Spleen (tissue), 7 donors: ENCODE results near the gene SIRT5.

Experiments
- POLR2A ChIP-seq, 3 donors: fragments of 450-650 bp; IDR thresholded peaks; one replicate each; pipeline ENCODE4 v1.5.1; 2017; ENCODE audit warnings: antibody characterized with exemption in 3 of 3, mild to moderate bottlenecking in 1 of 3
- TF ChIP-seq, protein P1 (sequence below), 11 experiments: fragments of 200-600 bp in 7 of 11; fragments of 450-650 bp in 4 of 11; sonication (generic) in 4 of 11; IDR thresholded peaks in 8 of 11; conservative IDR thresholded peaks in 3 of 11; 1 replicate in 7 of 11; 2 replicates in 4 of 11; pipeline versions ENCODE4 v1.4.0 to v1.8.0; 2016 to 2021; ENCODE audit warnings: antibody characterized with exemption in 11 of 11, inconsistent platforms in 4 of 11, mild to moderate bottlenecking in 1 of 11
- donor health status: DM: no; HTN: no; CAD: no; lungs with moderate emphysema.
- donor health status: DM: no; HTN: no; CAD: no.
- donor health status: DM: no; HTN: no; CAD: no.

DNA sequence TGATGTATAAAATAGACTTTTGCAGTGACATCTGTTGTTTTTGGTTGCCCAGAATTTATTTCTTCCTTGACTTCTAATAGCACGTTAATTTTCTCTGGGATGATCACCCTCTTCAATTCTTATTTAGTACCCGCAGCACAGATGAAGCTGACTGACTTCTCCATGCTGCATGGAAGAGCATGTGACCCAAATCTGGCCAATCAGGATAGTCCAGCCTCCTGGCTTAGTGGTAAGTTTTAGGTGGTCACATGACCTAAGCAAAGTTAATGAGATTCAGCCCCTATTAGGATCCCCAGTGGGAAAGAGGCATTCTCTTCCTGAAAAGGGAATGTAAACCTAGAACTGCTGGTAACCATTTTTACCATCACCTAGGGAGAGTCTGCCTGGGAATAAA lies 13.8 kb upstream of the SIRT5 start:
- TF ChIP-seq, protein P1, sequence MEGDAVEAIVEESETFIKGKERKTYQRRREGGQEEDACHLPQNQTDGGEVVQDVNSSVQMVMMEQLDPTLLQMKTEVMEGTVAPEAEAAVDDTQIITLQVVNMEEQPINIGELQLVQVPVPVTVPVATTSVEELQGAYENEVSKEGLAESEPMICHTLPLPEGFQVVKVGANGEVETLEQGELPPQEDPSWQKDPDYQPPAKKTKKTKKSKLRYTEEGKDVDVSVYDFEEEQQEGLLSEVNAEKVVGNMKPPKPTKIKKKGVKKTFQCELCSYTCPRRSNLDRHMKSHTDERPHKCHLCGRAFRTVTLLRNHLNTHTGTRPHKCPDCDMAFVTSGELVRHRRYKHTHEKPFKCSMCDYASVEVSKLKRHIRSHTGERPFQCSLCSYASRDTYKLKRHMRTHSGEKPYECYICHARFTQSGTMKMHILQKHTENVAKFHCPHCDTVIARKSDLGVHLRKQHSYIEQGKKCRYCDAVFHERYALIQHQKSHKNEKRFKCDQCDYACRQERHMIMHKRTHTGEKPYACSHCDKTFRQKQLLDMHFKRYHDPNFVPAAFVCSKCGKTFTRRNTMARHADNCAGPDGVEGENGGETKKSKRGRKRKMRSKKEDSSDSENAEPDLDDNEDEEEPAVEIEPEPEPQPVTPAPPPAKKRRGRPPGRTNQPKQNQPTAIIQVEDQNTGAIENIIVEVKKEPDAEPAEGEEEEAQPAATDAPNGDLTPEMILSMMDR (IDR thresholded peaks at IDR 0.05 in 8 of 11, conservative IDR thresholded peaks at IDR 0.05 in 3 of 11), result no peak
- TF ChIP-seq POLR2A (IDR thresholded peaks at IDR 0.05), result no peak
